Measurements from ENCODE around the gene TMEM63C.

Gene TMEM63C

GRCh38 chr14:77222546-77223225 lies 41.1 kb downstream of the TMEM63C start:
- DNase-seq: no peak

- no peak for DNase-seq
Observed at GRCh38 chr14:77224212-77224611, 42.6 kb downstream of the TMEM63C start.

- DNase-seq: no peak
Observed at GRCh38 chr14:77225254-77225653, 43.7 kb downstream of the TMEM63C start.

GRCh38 chr14:77225892-77226557 lies 44.4 kb downstream of the TMEM63C start:
- DNase-seq: no peak

- no peak for DNase-seq
Observed at GRCh38 chr14:77228056-77228455, 46.5 kb downstream of the TMEM63C start.

GRCh38 chr14:77230914-77231313 lies 49.3 kb downstream of the TMEM63C start:
- no peak for DNase-seq

- no peak for DNase-seq
Observed at GRCh38 chr14:77231721-77232120, 50.1 kb downstream of the TMEM63C start.

- no peak for DNase-seq
Observed at GRCh38 chr14:77236814-77237213, 55.2 kb downstream of the TMEM63C start.

- no peak for DNase-seq
Observed at GRCh38 chr14:77238356-77238755, 56.8 kb downstream of the TMEM63C start.

- DNase-seq: no peak
Observed at GRCh38 chr14:77238996-77239395, 57.4 kb downstream of the TMEM63C start.

GRCh38 chr14:77239412-77239811 lies 57.8 kb downstream of the TMEM63C start:
- DNase-seq: no peak

GRCh38 chr14:77240336-77240915 lies 58.8 kb downstream of the TMEM63C start:
- DNase-seq: no peak

- no peak for DNase-seq
Observed at GRCh38 chr14:77241955-77242354, 60.4 kb downstream of the TMEM63C start.

GRCh38 chr14:77242752-77243151 lies 61.2 kb downstream of the TMEM63C start:
- no peak for DNase-seq

GRCh38 chr14:77243853-77244252 lies 62.3 kb downstream of the TMEM63C start:
- DNase-seq: no peak

GRCh38 chr14:77245820-77246219 lies 64.2 kb downstream of the TMEM63C start:
- DNase-seq: no peak

GRCh38 chr14:77246784-77247183 lies 65.2 kb downstream of the TMEM63C start:
- DNase-seq: no peak

- no peak for DNase-seq
Observed at GRCh38 chr14:77248666-77249065, 67.1 kb downstream of the TMEM63C start.

- no peak for DNase-seq
Observed at GRCh38 chr14:77249286-77249685, 67.7 kb downstream of the TMEM63C start.

GRCh38 chr14:77250927-77251326 lies 69.3 kb downstream of the TMEM63C start:
- DNase-seq: no peak

GRCh38 chr14:77251870-77252269 lies 70.3 kb downstream of the TMEM63C start:
- DNase-seq: no peak

- no peak for DNase-seq
Observed at GRCh38 chr14:77253333-77254190, 72.0 kb downstream of the TMEM63C start.

- no peak for DNase-seq
Observed at GRCh38 chr14:77256694-77257093, 75.1 kb downstream of the TMEM63C start.

Data from SHP77 treated with DMSO at 0.1 percent for 48 hours (cell line).